ENCODE results near the gene KRT38.
A peak's percentile ranks its signal among the peaks of the same experiment; 100 is the strongest.
"Not testable (repeated sequence)": the region's sequence is repeated elsewhere in the genome, so short reads cannot be mapped to it uniquely, and the experiment has no call there.

KRT38 gene

GRCh38 chr17:41429667-41430066 lies 11.1 kb downstream of the KRT38 start:
- no peak overlapping the region for H3K23ac ChIP-seq (ENCODE audit: low read length)
- H3K27ac ChIP-seq (ENCODE audit: low read depth, low read length): no peak overlapping the region
- no peaks in the 10 kb centered on the region for H3K27me3 ChIP-seq (ENCODE audit: insufficient read depth, low read length)
- no peak overlapping the region for H4K12ac ChIP-seq (ENCODE audit: low read depth, low read length)
- H3K9ac ChIP-seq (ENCODE audit: low read length): no peak overlapping the region
- H3K4me3 ChIP-seq (ENCODE audit: low read depth, low read length): no peak overlapping the region
- H3K79me2 ChIP-seq (ENCODE audit: control insufficient read depth, insufficient read depth, low read length, poor library complexity): no peaks in the 10 kb centered on the region
- no peak overlapping the region for H3K4ac ChIP-seq (ENCODE audit: low read depth, low read length)
- H2BK5ac ChIP-seq (ENCODE audit: low read depth, low read length, poor library complexity): no peak overlapping the region
- no peak for DNase-seq
- no peak overlapping the region for H2AK5ac ChIP-seq (ENCODE audit: low read length)
- no peaks in the 10 kb centered on the region for H3K36me3 ChIP-seq (ENCODE audit: control insufficient read depth in 1 of 2, insufficient read depth in 2 of 2, low read length in 2 of 2)
- no peaks in the 10 kb centered on the region for H3K4me1 ChIP-seq (ENCODE audit: control insufficient read depth in 1 of 2, insufficient read depth in 2 of 2, low read length in 2 of 2)
- H3K18ac ChIP-seq (ENCODE audit: low read length): no peak overlapping the region
- H3K9me3 ChIP-seq (ENCODE audit: insufficient read depth, low read depth, low read length): no peaks in the 10 kb centered on the region
- H2AFZ ChIP-seq (ENCODE audit: insufficient read depth, low read length, poor library complexity): no peak overlapping the region
- H4K91ac ChIP-seq (ENCODE audit: low read depth, low read length): no peak overlapping the region
- no peak overlapping the region for H3K14ac ChIP-seq (ENCODE audit: low read length)
- no peaks in the 10 kb centered on the region for H3K79me1 ChIP-seq (ENCODE audit: low read length)
- H4K8ac ChIP-seq (ENCODE audit: low read depth, low read length): no peak overlapping the region
- H2BK12ac ChIP-seq (ENCODE audit: low read length): no peak overlapping the region
- no peak overlapping the region for H2BK120ac ChIP-seq (ENCODE audit: insufficient read depth, low read length, poor library complexity)
- no peak overlapping the region for H3K4me2 ChIP-seq (ENCODE audit: low read length)
- WGBS (ENCODE audit: extremely low coverage, insufficient coverage, insufficient read length): no CpG with 5 or more reads among the region's 7 CpGs

- Histone ChIP-seq H3K79me1 (ENCODE audit: low read length) (no peaks in the 10 kb centered on the region), H3K27ac (ENCODE audit: low read depth, low read length) (no peak overlapping the region), H2BK120ac (ENCODE audit: insufficient read depth, low read length, poor library complexity) (no peak overlapping the region), H3K14ac (ENCODE audit: low read length) (no peak overlapping the region), H4K12ac (ENCODE audit: low read depth, low read length) (no peak overlapping the region), H2AFZ (ENCODE audit: insufficient read depth, low read length, poor library complexity) (no peak overlapping the region), H2BK5ac (ENCODE audit: low read depth, low read length, poor library complexity) (no peak overlapping the region), H3K23ac (ENCODE audit: low read length) (no peak overlapping the region), H2AK5ac (ENCODE audit: low read length) (no peak overlapping the region), H3K4ac (ENCODE audit: low read depth, low read length) (no peak overlapping the region), H4K91ac (ENCODE audit: low read depth, low read length) (no peak overlapping the region), H3K4me3 (ENCODE audit: low read depth, low read length) (no peak overlapping the region), H3K79me2 (ENCODE audit: control insufficient read depth, insufficient read depth, low read length, poor library complexity) (no peaks in the 10 kb centered on the region), H3K18ac (ENCODE audit: low read length) (no peak overlapping the region), H3K4me1 (ENCODE audit: control insufficient read depth in 1 of 2, insufficient read depth in 2 of 2, low read length in 2 of 2) (no peaks in the 10 kb centered on the region), H3K27me3 (ENCODE audit: insufficient read depth, low read length) (no peaks in the 10 kb centered on the region), H2BK12ac (ENCODE audit: low read length) (no peak overlapping the region), H4K8ac (ENCODE audit: low read depth, low read length) (no peak overlapping the region), H3K36me3 (ENCODE audit: control insufficient read depth in 1 of 2, insufficient read depth in 2 of 2, low read length in 2 of 2) (no peaks in the 10 kb centered on the region), H3K9ac (ENCODE audit: low read length) (no peak overlapping the region), H3K9me3 (ENCODE audit: insufficient read depth, low read depth, low read length) (no peaks in the 10 kb centered on the region), H3K4me2 (ENCODE audit: low read length) (no peak overlapping the region)
- WGBS (ENCODE audit: extremely low coverage, insufficient coverage, insufficient read length): no CpG with 5 or more reads among the region's 4 CpGs
- DNase-seq: no peak
Measured at GRCh38 chr17:41428591-41429291, 12.0 kb downstream of the KRT38 start.

- no peak within 1 kb of the TSS for H2AFZ ChIP-seq (ENCODE audit: insufficient read depth, low read length, poor library complexity)
- no peak for DNase-seq
- no peaks in the 10 kb centered on the region for H3K27me3 ChIP-seq (ENCODE audit: insufficient read depth, low read length)
Measured at GRCh38 chr17:41424111-41424635, 16.6 kb downstream of the KRT38 start, which contains the start of gene KRT37. Gene KRT37, minus strand, starts transcription at chr17:41424585. Its CDS starts 62 bp downstream, at chr17:41424523.

GRCh38 chr17:41422586-41422985 lies 18.2 kb downstream of the KRT38 start:
- H3K9me3 ChIP-seq (ENCODE audit: insufficient read depth, low read depth, low read length); H2BK12ac ChIP-seq (ENCODE audit: low read length); H3K9ac ChIP-seq (ENCODE audit: low read length); H3K4me3 ChIP-seq (ENCODE audit: low read depth, low read length); H3K79me2 ChIP-seq (ENCODE audit: control insufficient read depth, insufficient read depth, low read length, poor library complexity); H3K23ac ChIP-seq (ENCODE audit: low read length); H3K4me2 ChIP-seq (ENCODE audit: low read length); H2AK5ac ChIP-seq (ENCODE audit: low read length); H2BK120ac ChIP-seq (ENCODE audit: insufficient read depth, low read length, poor library complexity); H3K79me1 ChIP-seq (ENCODE audit: low read length); H3K27ac ChIP-seq (ENCODE audit: low read depth, low read length); DNase-seq; H3K4ac ChIP-seq (ENCODE audit: low read depth, low read length); H4K12ac ChIP-seq (ENCODE audit: low read depth, low read length); H3K18ac ChIP-seq (ENCODE audit: low read length); H3K27me3 ChIP-seq (ENCODE audit: insufficient read depth, low read length); H3K14ac ChIP-seq (ENCODE audit: low read length); H2BK5ac ChIP-seq (ENCODE audit: low read depth, low read length, poor library complexity); H4K8ac ChIP-seq (ENCODE audit: low read depth, low read length); H3K36me3 ChIP-seq (ENCODE audit: control insufficient read depth in 1 of 2, insufficient read depth in 2 of 2, low read length in 2 of 2); H2AFZ ChIP-seq (ENCODE audit: insufficient read depth, low read length, poor library complexity): not testable (repeated sequence)
- Histone ChIP-seq H3K4me1 (ENCODE audit: control insufficient read depth in 1 of 2, insufficient read depth in 2 of 2, low read length in 2 of 2) (peaks cover 11 to 15% of the 10 kb centered on the region in 2 experiments), H4K91ac (ENCODE audit: low read depth, low read length) (peak overlapping the region; percentile 4)
- no CpG with 5 or more reads among the region's 11 CpGs for WGBS (ENCODE audit: extremely low coverage, insufficient coverage, insufficient read length)

More at GRCh38 chr17:41424111-41424635, 16.6 kb downstream of the KRT38 start, which contains the start of gene KRT37:
- H3K36me3 ChIP-seq (ENCODE audit: control insufficient read depth in 1 of 2, insufficient read depth in 2 of 2, low read length in 2 of 2): no peaks in the 10 kb centered on the region
- no peak within 1 kb of the TSS for H3K27ac ChIP-seq (ENCODE audit: low read depth, low read length)
- peaks cover 3% of the 10 kb centered on the region for H3K79me1 ChIP-seq (ENCODE audit: low read length)
- H3K14ac ChIP-seq (ENCODE audit: low read length): no peak within 1 kb of the TSS
- H3K9ac ChIP-seq (ENCODE audit: low read length): no peak within 1 kb of the TSS
- H2BK120ac ChIP-seq (ENCODE audit: insufficient read depth, low read length, poor library complexity): no peak within 1 kb of the TSS
- H3K4me1 ChIP-seq (ENCODE audit: control insufficient read depth in 1 of 2, insufficient read depth in 2 of 2, low read length in 2 of 2): peaks cover 11 to 13% of the 10 kb centered on the region in 2 experiments
- no peak within 1 kb of the TSS for H2BK12ac ChIP-seq (ENCODE audit: low read length)
- no peak within 1 kb of the TSS for H3K4ac ChIP-seq (ENCODE audit: low read depth, low read length)
- H2AK5ac ChIP-seq (ENCODE audit: low read length): no peak within 1 kb of the TSS
- no CpG with 5 or more reads among the region's 13 CpGs for WGBS (ENCODE audit: extremely low coverage, insufficient coverage, insufficient read length)
- H3K9me3 ChIP-seq (ENCODE audit: insufficient read depth, low read depth, low read length): no peaks in the 10 kb centered on the region
- no peak within 1 kb of the TSS for H3K4me3 ChIP-seq (ENCODE audit: low read depth, low read length)
- no peak within 1 kb of the TSS for H4K91ac ChIP-seq (ENCODE audit: low read depth, low read length)
- no peak within 1 kb of the TSS for H3K18ac ChIP-seq (ENCODE audit: low read length)
- no peaks in the 10 kb centered on the region for H3K79me2 ChIP-seq (ENCODE audit: control insufficient read depth, insufficient read depth, low read length, poor library complexity)
- H4K8ac ChIP-seq (ENCODE audit: low read depth, low read length): no peak within 1 kb of the TSS
- H3K23ac ChIP-seq (ENCODE audit: low read length): no peak within 1 kb of the TSS
- no peak within 1 kb of the TSS for H4K12ac ChIP-seq (ENCODE audit: low read depth, low read length)
- H2BK5ac ChIP-seq (ENCODE audit: low read depth, low read length, poor library complexity): no peak within 1 kb of the TSS
- H3K4me2 ChIP-seq (ENCODE audit: low read length): no peak within 1 kb of the TSS

Measured in trophoblast cell (in vitro differentiated cells and primary cell).